ENCODE measurements around the gene SYT12. TPM values are rescaled to one million over a fixed set of nuclear protein-coding genes. Genes with fewer than 3 reads are reported as not detected.

SYT12 gene
- total RNA-seq, 1 donor from 2014 or later: 1.3 TPM

Other genes with a start within 250 kb of the SYT12 start
- 15.4 TPM for gene RCE1, start 179.7 kb upstream of the SYT12 start, total RNA-seq
- 5.5 TPM for gene LRFN4, start 166.1 kb upstream of the SYT12 start, total RNA-seq
- gene PC, start 64.8 kb upstream of the SYT12 start, total RNA-seq: 33.1 TPM
- gene C11orf86, start 47.8 kb upstream of the SYT12 start, total RNA-seq: not detected
- gene RHOD, start 33.7 kb downstream of the SYT12 start, total RNA-seq: 11.7 TPM
- gene KDM2A, start 96.1 kb downstream of the SYT12 start, total RNA-seq: 78.1 TPM
- 34.5 TPM for gene GRK2, start 243.3 kb downstream of the SYT12 start, total RNA-seq